GM12801 (cell line): ENCODE data around the gene DPP10.

Experiments
- CTCF ChIP-seq: IDR thresholded peaks from one replicate; pipeline ENCODE4 v1.5.1; 2011; ENCODE audit warnings: control low read depth; ENCODE audit not compliant: insufficient read length; ENCODE audit errors: extremely low read depth

Gene DPP10

GRCh38 chr2:114784046-114784445 is 341.6 kb downstream of the DPP10 start:
- TF ChIP-seq CTCF = no peak

GRCh38 chr2:114784890-114785583 is 342.6 kb downstream of the DPP10 start:
- TF ChIP-seq CTCF = no peak

DNA sequence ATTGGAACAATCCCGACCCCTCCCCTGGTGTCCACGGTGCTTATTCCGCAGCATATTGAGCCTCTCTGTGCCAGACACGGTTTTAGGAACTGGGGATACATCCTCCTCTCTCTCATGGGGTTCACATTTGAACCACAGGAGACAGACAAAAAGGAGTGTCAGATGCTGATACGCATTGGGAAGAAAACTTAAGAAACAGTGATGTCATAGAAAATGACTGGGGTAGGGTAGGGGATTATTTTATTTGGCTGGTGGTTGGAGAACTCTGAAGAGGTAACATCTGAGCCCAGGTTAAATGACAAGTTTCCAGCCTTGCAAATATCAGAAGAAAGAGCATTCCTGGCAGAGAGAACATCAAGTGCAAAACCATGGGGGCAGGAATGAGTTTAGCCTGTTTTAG is 344.5 kb downstream of the DPP10 start:
- no peak for TF ChIP-seq CTCF

- no peak for TF ChIP-seq CTCF
Observed at GRCh38 chr2:114787486-114787885, 345.0 kb downstream of the DPP10 start.

DNA sequence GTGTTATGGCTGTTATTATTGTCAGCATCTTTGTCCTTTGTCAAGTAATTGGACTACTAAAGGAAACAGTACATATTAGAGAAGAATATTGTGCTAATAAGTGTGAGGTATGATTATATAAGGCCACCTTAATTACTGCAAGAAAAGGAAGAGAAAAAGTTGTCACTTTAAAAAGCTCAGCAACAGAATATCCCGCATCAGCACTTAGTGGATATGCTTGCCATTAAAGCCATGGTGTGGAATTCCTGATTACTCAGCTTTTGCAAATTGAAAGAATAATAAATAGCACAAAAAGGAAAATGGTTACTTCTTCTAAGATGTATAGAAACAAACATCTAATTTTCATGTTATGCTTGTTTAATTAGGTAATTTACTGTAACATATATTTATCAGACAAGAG is 347.5 kb downstream of the DPP10 start:
- no peak for TF ChIP-seq CTCF

DNA sequence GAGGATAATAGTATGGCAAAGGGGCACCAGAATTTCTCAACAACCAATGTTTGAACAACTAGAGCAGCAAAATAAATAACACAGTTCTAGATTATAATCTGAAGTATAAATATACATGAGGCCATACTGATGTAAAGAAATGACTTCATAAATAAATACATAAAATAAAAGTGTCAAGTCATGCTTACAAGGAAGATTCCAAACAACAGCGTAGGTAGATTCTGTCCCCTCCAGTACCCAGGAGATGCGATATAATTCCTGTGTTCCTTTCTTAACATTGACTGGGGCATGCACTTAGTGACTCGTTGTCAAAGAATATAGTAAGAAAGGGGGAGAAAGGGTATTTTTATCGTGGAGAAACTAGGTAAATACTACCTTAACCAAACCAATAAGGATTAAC is 355.1 kb downstream of the DPP10 start:
- no peak for TF ChIP-seq CTCF

GRCh38 chr2:114797942-114798341 is 355.5 kb downstream of the DPP10 start:
- no peak for TF ChIP-seq CTCF
